Brain microvascular endothelial cell (primary cell): ENCODE data around the gene IFT43.

ENCODE experiments used
- DNase-seq: peaks from one replicate; pipeline ENCODE4 v3.0.0-alpha.2; 2020
- H3K27ac ChIP-seq: fragments of 250-450 bp; sonication (Bioruptor Pico); 2 replicates; pipeline ENCODE4 v1.5.1; 2020; ENCODE audit warnings: mild to moderate bottlenecking, moderate library complexity
- H3K27me3 ChIP-seq: fragments of 250-450 bp; sonication (Bioruptor Pico); replicated peaks from 2 replicates; pipeline ENCODE4 v1.5.1; 2020; ENCODE audit warnings: mild to moderate bottlenecking
- H3K36me3 ChIP-seq: fragments of 250-450 bp; sonication (Bioruptor Pico); replicated peaks from 2 replicates; pipeline ENCODE4 v1.5.1; 2020; ENCODE audit warnings: mild to moderate bottlenecking
- H3K4me3 ChIP-seq: 2 replicates; pipeline ENCODE4 v1.5.1; 2011; ENCODE audit warnings: low read depth, mild to moderate bottlenecking, control low read depth, low read length, moderate library complexity
- CTCF ChIP-seq: IDR thresholded peaks from 2 replicates; pipeline ENCODE4 v1.5.1; 2011; ENCODE audit warnings: low read depth, mild to moderate bottlenecking, moderate library complexity, low read length, control low read depth, inconsistent platforms; ENCODE audit errors: missing control alignments
- in situ Hi-C: cut with HindIII; loops from 2 replicates; pipeline ENCODE4 v1.10.0; 2017; ENCODE audit warnings: low sequenced_read_pairs, low pct_ligation_motif_present

The IFT43 gene

GRCh38 chr14:76129851-76130576 lies 144.5 kb downstream of the IFT43 start:
- Histone ChIP-seq H3K36me3 (no peaks in the 10 kb centered on the region), H3K27me3 (no peaks in the 10 kb centered on the region), H3K27ac (no peak overlapping the region), H3K4me3 (no peak overlapping the region)
- no peak for TF ChIP-seq CTCF
- in situ Hi-C loops, result no loop called here
- DNase-seq, result no peak

- no peak for TF ChIP-seq CTCF
- H3K27me3 ChIP-seq, result peaks cover under 1% of the 10 kb centered on the region
- no peak for DNase-seq
- H3K27ac ChIP-seq, result no peak overlapping the region
- no peaks in the 10 kb centered on the region for H3K36me3 ChIP-seq
- in situ Hi-C loops, result no loop called here
- no peak overlapping the region for H3K4me3 ChIP-seq
Measured at GRCh38 chr14:76131071-76131965, 145.8 kb downstream of the IFT43 start.

- TF ChIP-seq CTCF, result no peak
- in situ Hi-C loops, result no loop called here
- H3K36me3 ChIP-seq, result no peaks in the 10 kb centered on the region
- no peak overlapping the region for H3K4me3 ChIP-seq
- H3K27ac ChIP-seq, result no peak overlapping the region
- H3K27me3 ChIP-seq, result peaks cover 16% of the 10 kb centered on the region
- DNase-seq, result peak; percentile 19
Measured at GRCh38 chr14:76133103-76133502, 147.5 kb downstream of the IFT43 start.
